ENCODE data around the gene CHSY1. TPM values are rescaled to one million over a fixed set of nuclear protein-coding genes. Genes with fewer than 3 reads are reported as not detected.

Gene CHSY1
- polyA plus RNA-seq, 1 donor from 2014 or later, result 16.1 TPM

DNA sequence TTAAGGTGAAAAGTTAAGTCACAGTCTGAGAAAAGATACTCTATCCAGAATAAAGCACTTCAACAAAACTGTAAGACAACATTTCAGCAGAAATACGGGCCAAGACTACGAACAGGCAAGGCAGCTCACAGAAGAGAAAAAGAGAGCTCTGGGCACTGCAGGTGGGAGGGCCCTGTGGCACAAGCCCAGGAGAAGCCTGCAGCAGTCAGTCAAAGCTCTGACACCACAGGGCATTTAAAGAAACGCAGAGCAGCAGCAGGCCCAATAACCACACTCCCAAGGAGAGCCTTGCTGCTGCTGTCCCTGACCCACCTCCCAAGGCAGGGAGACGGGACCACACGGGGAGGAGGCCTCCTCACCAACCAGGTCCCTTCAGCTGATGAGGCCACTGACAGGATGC is 19.2 kb downstream of the CHSY1 start:
- H3K27ac ChIP-seq (ENCODE audit: low read length), result no peak overlapping the region
- H3K9me3 ChIP-seq (ENCODE audit: low read length), result no peaks in the 10 kb centered on the region
- no peak overlapping the region for H2AFZ ChIP-seq (ENCODE audit: low read depth, low read length)
- no peak overlapping the region for H3K4me3 ChIP-seq (ENCODE audit: low read length)
- no peaks in the 10 kb centered on the region for H3K36me3 ChIP-seq (ENCODE audit: insufficient read depth, low read length)
- H3K27me3 ChIP-seq (ENCODE audit: insufficient read depth, low read depth, low read length), result no peaks in the 10 kb centered on the region
- H3K9ac ChIP-seq (ENCODE audit: low read length), result no peak overlapping the region
- H3K79me2 ChIP-seq (replicated peaks; ENCODE audit: insufficient read depth, low read length), result peaks cover 53% of the 10 kb centered on the region
- H3K9me2 ChIP-seq (ENCODE audit: insufficient read depth, low read length), result no peaks in the 10 kb centered on the region
- no peak for TF ChIP-seq POLR2AphosphoS5 (IDR thresholded peaks at IDR 0.05)
- TF ChIP-seq SMC3 (conservative IDR thresholded peaks at IDR 0.05; ENCODE audit: poor library complexity), result no peak
- TF ChIP-seq EP300 (conservative IDR thresholded peaks at IDR 0.05; ENCODE audit: poor library complexity, severe bottlenecking), result no peak
- no peak for TF ChIP-seq RAD21 (conservative IDR thresholded peaks at IDR 0.05)
- TF ChIP-seq, protein P1, sequence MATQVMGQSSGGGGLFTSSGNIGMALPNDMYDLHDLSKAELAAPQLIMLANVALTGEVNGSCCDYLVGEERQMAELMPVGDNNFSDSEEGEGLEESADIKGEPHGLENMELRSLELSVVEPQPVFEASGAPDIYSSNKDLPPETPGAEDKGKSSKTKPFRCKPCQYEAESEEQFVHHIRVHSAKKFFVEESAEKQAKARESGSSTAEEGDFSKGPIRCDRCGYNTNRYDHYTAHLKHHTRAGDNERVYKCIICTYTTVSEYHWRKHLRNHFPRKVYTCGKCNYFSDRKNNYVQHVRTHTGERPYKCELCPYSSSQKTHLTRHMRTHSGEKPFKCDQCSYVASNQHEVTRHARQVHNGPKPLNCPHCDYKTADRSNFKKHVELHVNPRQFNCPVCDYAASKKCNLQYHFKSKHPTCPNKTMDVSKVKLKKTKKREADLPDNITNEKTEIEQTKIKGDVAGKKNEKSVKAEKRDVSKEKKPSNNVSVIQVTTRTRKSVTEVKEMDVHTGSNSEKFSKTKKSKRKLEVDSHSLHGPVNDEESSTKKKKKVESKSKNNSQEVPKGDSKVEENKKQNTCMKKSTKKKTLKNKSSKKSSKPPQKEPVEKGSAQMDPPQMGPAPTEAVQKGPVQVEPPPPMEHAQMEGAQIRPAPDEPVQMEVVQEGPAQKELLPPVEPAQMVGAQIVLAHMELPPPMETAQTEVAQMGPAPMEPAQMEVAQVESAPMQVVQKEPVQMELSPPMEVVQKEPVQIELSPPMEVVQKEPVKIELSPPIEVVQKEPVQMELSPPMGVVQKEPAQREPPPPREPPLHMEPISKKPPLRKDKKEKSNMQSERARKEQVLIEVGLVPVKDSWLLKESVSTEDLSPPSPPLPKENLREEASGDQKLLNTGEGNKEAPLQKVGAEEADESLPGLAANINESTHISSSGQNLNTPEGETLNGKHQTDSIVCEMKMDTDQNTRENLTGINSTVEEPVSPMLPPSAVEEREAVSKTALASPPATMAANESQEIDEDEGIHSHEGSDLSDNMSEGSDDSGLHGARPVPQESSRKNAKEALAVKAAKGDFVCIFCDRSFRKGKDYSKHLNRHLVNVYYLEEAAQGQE (IDR thresholded peaks at IDR 0.05; ENCODE audit: borderline replicate concordance), result no peak
- TF ChIP-seq TAF1 (IDR thresholded peaks at IDR 0.05; ENCODE audit: low read depth), result no peak
- TF ChIP-seq MXI1 (conservative IDR thresholded peaks at IDR 0.05; ENCODE audit: poor library complexity, severe bottlenecking), result no peak
- TF ChIP-seq, protein P2, sequence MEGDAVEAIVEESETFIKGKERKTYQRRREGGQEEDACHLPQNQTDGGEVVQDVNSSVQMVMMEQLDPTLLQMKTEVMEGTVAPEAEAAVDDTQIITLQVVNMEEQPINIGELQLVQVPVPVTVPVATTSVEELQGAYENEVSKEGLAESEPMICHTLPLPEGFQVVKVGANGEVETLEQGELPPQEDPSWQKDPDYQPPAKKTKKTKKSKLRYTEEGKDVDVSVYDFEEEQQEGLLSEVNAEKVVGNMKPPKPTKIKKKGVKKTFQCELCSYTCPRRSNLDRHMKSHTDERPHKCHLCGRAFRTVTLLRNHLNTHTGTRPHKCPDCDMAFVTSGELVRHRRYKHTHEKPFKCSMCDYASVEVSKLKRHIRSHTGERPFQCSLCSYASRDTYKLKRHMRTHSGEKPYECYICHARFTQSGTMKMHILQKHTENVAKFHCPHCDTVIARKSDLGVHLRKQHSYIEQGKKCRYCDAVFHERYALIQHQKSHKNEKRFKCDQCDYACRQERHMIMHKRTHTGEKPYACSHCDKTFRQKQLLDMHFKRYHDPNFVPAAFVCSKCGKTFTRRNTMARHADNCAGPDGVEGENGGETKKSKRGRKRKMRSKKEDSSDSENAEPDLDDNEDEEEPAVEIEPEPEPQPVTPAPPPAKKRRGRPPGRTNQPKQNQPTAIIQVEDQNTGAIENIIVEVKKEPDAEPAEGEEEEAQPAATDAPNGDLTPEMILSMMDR (IDR thresholded peaks at IDR 0.05; ENCODE audit: poor library complexity, severe bottlenecking), result no peak
- no peak for TF ChIP-seq EZH2 (IDR thresholded peaks at IDR 0.05; ENCODE audit: borderline replicate concordance, insufficient read depth, low read length, poor library complexity, severe bottlenecking)
- H4K20me1 ChIP-seq (ENCODE audit: insufficient read depth), result no peaks in the 10 kb centered on the region
- no peaks in the 10 kb centered on the region for H3F3A ChIP-seq (ENCODE audit: insufficient read depth, low read length, poor library complexity, severe bottlenecking)
- no peak overlapping the region for H3K4me2 ChIP-seq (ENCODE audit: low read length)

DNA sequence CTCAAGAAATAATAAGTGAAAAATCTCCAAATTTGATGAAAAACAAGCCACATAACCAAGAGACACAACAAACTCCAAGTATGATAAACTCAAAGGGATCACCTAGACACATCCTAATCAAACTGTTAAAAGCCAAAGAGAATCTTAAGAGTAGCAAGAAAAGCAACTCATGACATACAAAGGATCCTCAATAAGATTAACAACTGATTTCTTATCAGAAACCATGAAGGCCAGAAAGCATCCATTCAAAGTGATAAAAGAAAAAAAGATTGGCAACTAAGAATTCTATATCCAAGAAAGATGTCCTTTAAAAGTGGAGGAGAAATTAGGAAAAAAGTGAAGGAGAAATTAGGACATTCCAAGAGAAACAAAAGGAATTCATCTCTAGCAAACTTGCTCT is 23.5 kb downstream of the CHSY1 start:
- no peak for TF ChIP-seq EZH2 (IDR thresholded peaks at IDR 0.05; ENCODE audit: borderline replicate concordance, insufficient read depth, low read length, poor library complexity, severe bottlenecking)
- no peak for TF ChIP-seq POLR2AphosphoS5 (IDR thresholded peaks at IDR 0.05)
- TF ChIP-seq, protein P1 (IDR thresholded peaks at IDR 0.05; ENCODE audit: borderline replicate concordance), result no peak
- H3K4me2 ChIP-seq (ENCODE audit: low read length), result no peak overlapping the region

More for the DNA sequence above, 23.5 kb downstream of the CHSY1 start:
- no peak overlapping the region for H2AFZ ChIP-seq (ENCODE audit: low read depth, low read length)
- no peak overlapping the region for H3K4me3 ChIP-seq (ENCODE audit: low read length)
- H3K9me3 ChIP-seq (ENCODE audit: low read length), result no peaks in the 10 kb centered on the region
- H3K27ac ChIP-seq (ENCODE audit: low read length), result no peak overlapping the region
- H3K36me3 ChIP-seq (ENCODE audit: insufficient read depth, low read length), result no peaks in the 10 kb centered on the region
- H3K27me3 ChIP-seq (ENCODE audit: insufficient read depth, low read depth, low read length), result no peaks in the 10 kb centered on the region
- H3K79me2 ChIP-seq (replicated peaks; ENCODE audit: insufficient read depth, low read length), result peaks cover 78% of the 10 kb centered on the region
- H3F3A ChIP-seq (ENCODE audit: insufficient read depth, low read length, poor library complexity, severe bottlenecking), result no peaks in the 10 kb centered on the region
- no peaks in the 10 kb centered on the region for H4K20me1 ChIP-seq (ENCODE audit: insufficient read depth)
- H3K9ac ChIP-seq (ENCODE audit: low read length), result no peak overlapping the region
- no peaks in the 10 kb centered on the region for H3K9me2 ChIP-seq (ENCODE audit: insufficient read depth, low read length)

Data from neural cell (in vitro differentiated cells).